Mesendoderm (in vitro differentiated cells): Measurements from ENCODE around the gene RTCA.
"Not testable (repeated sequence)": the region's sequence is repeated elsewhere in the genome, so short reads cannot be mapped to it uniquely, and the experiment has no call there.

Experiments
- DNase-seq: peaks from one replicate; pipeline ENCODE4 v3.0.0; 2013
- H2AK5ac ChIP-seq: 2 replicates; pipeline ENCODE4 v1.6.1; 2013; ENCODE audit warnings: low read length, inconsistent platforms
- H2BK120ac ChIP-seq: 2 replicates; pipeline ENCODE4 v1.6.1; 2013; ENCODE audit warnings: low read depth, mild to moderate bottlenecking, low read length, moderate library complexity, mixed read lengths
- H2BK15ac ChIP-seq: replicated peaks from 2 replicates; pipeline ENCODE4 v1.6.1; 2013; ENCODE audit warnings: low read depth, mild to moderate bottlenecking, moderate library complexity
- H2BK5ac ChIP-seq: 2 replicates; pipeline ENCODE4 v1.6.1; 2013; ENCODE audit warnings: low read length, inconsistent platforms
- H3K18ac ChIP-seq: 2 replicates; pipeline ENCODE4 v1.6.1; 2013; ENCODE audit warnings: mild to moderate bottlenecking, low read length, mixed read lengths
- H3K23ac ChIP-seq: one replicate; pipeline ENCODE4 v1.6.1; 2013; ENCODE audit warnings: low read length
- H3K27ac ChIP-seq: 2 replicates; pipeline ENCODE4 v1.5.1; 2013; ENCODE audit warnings: low read depth, mild to moderate bottlenecking, inconsistent platforms, low read length, moderate library complexity
- H3K27me3 ChIP-seq: 2 replicates; pipeline ENCODE4 v1.6.1; 2013; ENCODE audit warnings: low read length, control low read depth, mild to moderate bottlenecking, inconsistent platforms; ENCODE audit not compliant: insufficient read depth, poor library complexity
- H3K36me3 ChIP-seq: 2 replicates; pipeline ENCODE4 v1.6.1; 2013; ENCODE audit warnings: low read length, inconsistent platforms; ENCODE audit not compliant: control insufficient read depth, insufficient read depth
- H3K4ac ChIP-seq: one replicate; pipeline ENCODE4 v1.6.1; 2013; ENCODE audit warnings: low read depth, mild to moderate bottlenecking, low read length, moderate library complexity
- H3K4me1 ChIP-seq: 2 replicates; pipeline ENCODE4 v1.6.1; 2013; ENCODE audit warnings: low read depth, low read length, inconsistent platforms; ENCODE audit not compliant: control insufficient read depth
- H3K4me2 ChIP-seq: 2 replicates; pipeline ENCODE4 v1.6.1; 2013; ENCODE audit warnings: low read length
- H3K4me3 ChIP-seq: 2 replicates; pipeline ENCODE4 v1.5.1; 2013; ENCODE audit warnings: mild to moderate bottlenecking, low read length
- H3K56ac ChIP-seq: one replicate; pipeline ENCODE4 v1.6.1; 2013; ENCODE audit warnings: low read length
- H3K79me1 ChIP-seq: 2 replicates; pipeline ENCODE4 v1.6.1; 2013; ENCODE audit warnings: low read length, inconsistent platforms
- H3K79me2 ChIP-seq: 2 replicates; pipeline ENCODE4 v1.6.1; 2013; ENCODE audit warnings: mild to moderate bottlenecking, low read length; ENCODE audit not compliant: control insufficient read depth, insufficient read depth
- H3K9ac ChIP-seq: 2 replicates; pipeline ENCODE4 v1.6.1; 2013; ENCODE audit warnings: low read length, inconsistent platforms
- H4K5ac ChIP-seq: one replicate; pipeline ENCODE4 v1.6.1; 2013; ENCODE audit warnings: low read length
- H4K8ac ChIP-seq: one replicate; pipeline ENCODE4 v1.6.1; 2013; ENCODE audit warnings: low read depth, mild to moderate bottlenecking, control low read depth, low read length, moderate library complexity
- WGBS: extraction: QIAGEN DNeasy Blood & Tissue Kit; methylation state at CpG from one replicate; pipeline ENCODE4 v1.1.7; 2013; ENCODE audit warnings: low lambda C conversion rate, missing lambda C conversion rate; ENCODE audit not compliant: insufficient coverage; ENCODE audit errors: extremely low coverage; 5-methylcytosine and 5-hydroxymethylcytosine counted together

Gene RTCA

GRCh38 chr1:100250264-100250663 is 15.8 kb upstream of the RTCA start:
- no peaks in the 10 kb centered on the region for H3K36me3 ChIP-seq
- no peak overlapping the region for H3K23ac ChIP-seq
- H3K79me2 ChIP-seq, result peaks cover 11% of the 10 kb centered on the region
- H2BK120ac ChIP-seq, result no peak overlapping the region
- no peak overlapping the region for H3K18ac ChIP-seq
- no CpG with 5 or more reads among the region's 1 CpG for WGBS
- no peak overlapping the region for H3K4ac ChIP-seq
- H3K27ac ChIP-seq, result no peak overlapping the region
- no peak overlapping the region for H3K4me3 ChIP-seq
- no peak overlapping the region for H4K8ac ChIP-seq
- peak overlapping the region; percentile 17 for H3K9ac ChIP-seq
- no peak overlapping the region for H3K4me2 ChIP-seq
- peak overlapping the region; percentile 28 for H3K56ac ChIP-seq
- H2BK15ac ChIP-seq, result no peak overlapping the region
- peaks cover 5% of the 10 kb centered on the region for H3K79me1 ChIP-seq
- DNase-seq, result peak; percentile 0
- H2AK5ac ChIP-seq, result no peak overlapping the region
- H3K4me1 ChIP-seq, result peaks cover 4% of the 10 kb centered on the region
- no peak overlapping the region for H4K5ac ChIP-seq
- H2BK5ac ChIP-seq, result no peak overlapping the region
- no peaks in the 10 kb centered on the region for H3K27me3 ChIP-seq

GRCh38 chr1:100250807-100251206 is 15.2 kb upstream of the RTCA start:
- Histone ChIP-seq H3K79me2 (peaks cover 11% of the 10 kb centered on the region), H3K79me1 (peaks cover 5% of the 10 kb centered on the region), H3K4ac (no peak overlapping the region), H3K27ac (no peak overlapping the region), H2BK5ac (no peak overlapping the region), H2BK120ac (no peak overlapping the region), H2BK15ac (no peak overlapping the region), H3K56ac (no peak overlapping the region), H3K27me3 (no peaks in the 10 kb centered on the region), H3K4me3 (no peak overlapping the region), H4K5ac (no peak overlapping the region), H3K4me1 (peaks cover 4% of the 10 kb centered on the region), H3K4me2 (no peak overlapping the region), H2AK5ac (no peak overlapping the region), H3K23ac (no peak overlapping the region), H3K36me3 (no peaks in the 10 kb centered on the region), H3K18ac (no peak overlapping the region), H3K9ac (no peak overlapping the region), H4K8ac (no peak overlapping the region)
- no peak for DNase-seq
- no CpG with 5 or more reads among the region's 3 CpGs for WGBS

DNA sequence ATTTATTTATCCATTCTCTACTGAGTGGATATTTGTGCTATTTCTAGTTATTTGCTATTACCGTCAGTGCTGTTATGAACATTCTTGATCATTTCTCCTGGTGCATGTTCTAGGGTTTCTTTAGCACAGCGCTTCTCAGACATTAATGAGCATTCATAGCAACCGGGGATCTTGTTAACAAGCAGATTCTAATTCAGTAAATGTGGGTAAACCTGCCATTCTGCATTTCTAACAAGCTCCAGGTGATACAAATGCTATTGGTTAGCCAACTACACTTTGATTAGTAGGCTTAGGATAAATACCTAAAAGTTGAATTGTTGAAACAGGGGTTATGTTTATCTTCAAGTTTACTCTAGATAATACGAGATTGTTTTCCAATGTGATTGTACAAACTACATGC is 13.1 kb upstream of the RTCA start:
- Histone ChIP-seq H3K79me1 (peaks cover 5% of the 10 kb centered on the region), H4K5ac (no peak overlapping the region), H2BK15ac (no peak overlapping the region), H4K8ac (no peak overlapping the region), H2AK5ac (no peak overlapping the region), H3K9ac (no peak overlapping the region), H3K4ac (no peak overlapping the region), H2BK120ac (no peak overlapping the region), H3K36me3 (no peaks in the 10 kb centered on the region), H3K4me1 (peaks cover 4% of the 10 kb centered on the region), H3K56ac (no peak overlapping the region), H2BK5ac (no peak overlapping the region), H3K4me3 (no peak overlapping the region), H3K23ac (no peak overlapping the region), H3K18ac (no peak overlapping the region), H3K27ac (no peak overlapping the region), H3K4me2 (no peak overlapping the region), H3K27me3 (no peaks in the 10 kb centered on the region), H3K79me2 (peaks cover 9% of the 10 kb centered on the region)
- DNase-seq, result no peak
- WGBS, result no CpG with 5 or more reads among the region's 4 CpGs

- Histone ChIP-seq H4K5ac (no peak overlapping the region), H3K18ac (no peak overlapping the region), H3K9ac (no peak overlapping the region), H3K23ac (no peak overlapping the region), H2AK5ac (no peak overlapping the region), H3K79me2 (peaks cover 9% of the 10 kb centered on the region), H3K4ac (no peak overlapping the region), H3K4me1 (peaks cover 4% of the 10 kb centered on the region), H2BK5ac (no peak overlapping the region), H4K8ac (no peak overlapping the region), H3K36me3 (no peaks in the 10 kb centered on the region), H2BK120ac (no peak overlapping the region), H3K56ac (no peak overlapping the region), H3K4me2 (no peak overlapping the region), H3K27ac (no peak overlapping the region), H3K79me1 (peaks cover 5% of the 10 kb centered on the region), H3K4me3 (no peak overlapping the region), H2BK15ac (no peak overlapping the region), H3K27me3 (no peaks in the 10 kb centered on the region)
- WGBS, result no CpG with 5 or more reads among the region's 10 CpGs
- DNase-seq, result no peak
Measured at GRCh38 chr1:100253552-100253951, 12.5 kb upstream of the RTCA start.

DNA sequence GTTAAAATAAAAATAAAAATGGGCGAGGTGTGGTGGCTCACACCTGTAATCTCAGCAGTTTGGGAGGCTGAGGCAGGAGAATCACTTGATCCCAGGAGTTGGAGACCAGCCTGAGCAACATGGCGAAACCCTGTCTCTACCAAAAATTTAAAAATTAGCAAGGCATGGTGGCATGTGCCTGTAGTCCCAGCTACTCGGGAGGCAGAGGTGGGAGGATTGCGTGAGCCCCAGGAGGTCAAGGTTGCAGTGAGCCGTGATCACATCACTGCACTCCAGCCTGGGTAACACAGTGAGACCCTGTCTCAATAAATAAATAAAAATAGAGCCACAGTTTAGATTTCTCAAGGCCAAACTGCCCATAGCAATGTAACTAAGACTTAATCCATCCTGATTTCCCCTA is 9.7 kb upstream of the RTCA start:
- not testable (repeated sequence) for H3K9ac ChIP-seq, H4K8ac ChIP-seq, H3K4me3 ChIP-seq, H3K4ac ChIP-seq, H2BK5ac ChIP-seq, H3K79me1 ChIP-seq, H4K5ac ChIP-seq, H3K18ac ChIP-seq, DNase-seq, H2BK15ac ChIP-seq, H3K27ac ChIP-seq, H2AK5ac ChIP-seq, H3K23ac ChIP-seq, H3K4me2 ChIP-seq, H3K27me3 ChIP-seq, H2BK120ac ChIP-seq, H3K36me3 ChIP-seq, H3K79me2 ChIP-seq, H3K4me1 ChIP-seq, H3K56ac ChIP-seq
- no CpG with 5 or more reads among the region's 5 CpGs for WGBS

DNA sequence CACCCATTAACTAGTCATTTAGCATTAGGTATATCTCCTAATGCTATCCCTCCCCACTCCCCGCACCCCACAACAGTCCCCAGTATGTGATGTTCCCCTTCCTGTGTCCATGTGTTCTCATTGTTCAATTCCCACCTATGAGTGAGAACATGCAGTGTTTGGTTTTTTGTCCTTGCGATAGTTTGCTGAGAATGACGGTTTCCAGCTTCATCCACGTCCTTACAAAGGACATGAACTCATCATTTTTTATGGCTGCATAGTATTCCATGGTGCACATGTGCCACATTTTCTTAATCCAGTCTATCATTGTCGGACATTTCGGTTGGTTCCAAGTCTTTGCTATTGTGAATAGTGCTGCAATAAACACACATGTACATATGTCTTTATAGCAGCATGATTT is 7.6 kb upstream of the RTCA start:
- not testable (repeated sequence) for H3K4me1 ChIP-seq, H3K4me2 ChIP-seq, H3K4ac ChIP-seq, DNase-seq, H3K79me1 ChIP-seq, H2BK15ac ChIP-seq, H4K8ac ChIP-seq, H3K56ac ChIP-seq, H3K36me3 ChIP-seq, H3K27me3 ChIP-seq, H3K27ac ChIP-seq, H3K4me3 ChIP-seq, H3K23ac ChIP-seq, H3K79me2 ChIP-seq, H2AK5ac ChIP-seq, H2BK120ac ChIP-seq, H2BK5ac ChIP-seq, H3K9ac ChIP-seq, H4K5ac ChIP-seq, H3K18ac ChIP-seq
- no CpG with 5 or more reads among the region's 6 CpGs for WGBS
